ENCODE results near the gene ZNF483.
"Not testable (repeated sequence)": the region's sequence is repeated elsewhere in the genome, so short reads cannot be mapped to it uniquely, and the experiment has no call there.

Gene ZNF483

GRCh38 chr9:111542497-111543254 lies 17.7 kb downstream of the ZNF483 start:
- no peak for DNase-seq (ENCODE audit: low spot score)

- DNase-seq (ENCODE audit: low spot score): no peak
Observed at GRCh38 chr9:111548623-111549022, 23.6 kb downstream of the ZNF483 start.

GRCh38 chr9:111555425-111555824 lies 30.4 kb downstream of the ZNF483 start:
- DNase-seq (ENCODE audit: low spot score): not testable (repeated sequence)

GRCh38 chr9:111559000-111559610 lies 34.1 kb downstream of the ZNF483 start:
- no peak for DNase-seq (ENCODE audit: low spot score)

- no peak for DNase-seq (ENCODE audit: low spot score)
Observed at GRCh38 chr9:111561165-111561719, 36.3 kb downstream of the ZNF483 start.

- DNase-seq (ENCODE audit: low spot score): no peak
Observed at GRCh38 chr9:111566234-111566633, 41.3 kb downstream of the ZNF483 start.

- not testable (repeated sequence) for DNase-seq (ENCODE audit: low spot score)
Observed at GRCh38 chr9:111568127-111568526, 43.1 kb downstream of the ZNF483 start.

GRCh38 chr9:111572950-111573604 lies 48.1 kb downstream of the ZNF483 start:
- no peak for DNase-seq (ENCODE audit: low spot score)

- DNase-seq (ENCODE audit: low spot score): no peak
Observed at GRCh38 chr9:111582888-111583287, 57.9 kb downstream of the ZNF483 start.

GRCh38 chr9:111586378-111586777 lies 61.4 kb downstream of the ZNF483 start:
- no peak for DNase-seq (ENCODE audit: low spot score)

GRCh38 chr9:111588846-111589245 lies 63.9 kb downstream of the ZNF483 start:
- no peak for DNase-seq (ENCODE audit: low spot score)

- peak; percentile 77 for DNase-seq (ENCODE audit: low spot score)
Observed at GRCh38 chr9:111597852-111598732, 73.1 kb downstream of the ZNF483 start.

GRCh38 chr9:111598733-111599091 lies 73.7 kb downstream of the ZNF483 start:
- DNase-seq (ENCODE audit: low spot score): no peak

GRCh38 chr9:111599092-111599954 lies 74.3 kb downstream of the ZNF483 start, which contains the start of gene PTGR1:
Gene PTGR1 (minus strand): TSS chr9:111599647. CDS start chr9:111597422, 2,225 bp downstream.
- DNase-seq (ENCODE audit: low spot score): peak; percentile 84

- no peak for DNase-seq (ENCODE audit: low spot score)
Observed at GRCh38 chr9:111599955-111600343, 75.0 kb downstream of the ZNF483 start.

GRCh38 chr9:111601237-111602018 lies 76.4 kb downstream of the ZNF483 start:
- no peak for DNase-seq (ENCODE audit: low spot score)

- no peak for DNase-seq (ENCODE audit: low spot score)
Observed at GRCh38 chr9:111603041-111603440, 78.1 kb downstream of the ZNF483 start.

GRCh38 chr9:111604054-111604615 lies 79.2 kb downstream of the ZNF483 start:
- DNase-seq (ENCODE audit: low spot score): no peak

- DNase-seq (ENCODE audit: low spot score): no peak
Observed at GRCh38 chr9:111605041-111605559, 80.1 kb downstream of the ZNF483 start.
